ENCODE results near the gene KCNH2. TPM values are rescaled to one million over a fixed set of nuclear protein-coding genes. Genes with fewer than 3 reads are reported as not detected.

The KCNH2 gene
- total and polyA plus RNA-seq, 11 donors, result 58.1 to 185 (median 104) TPM

- no peaks in the 10 kb centered on the region for H3K9me3 ChIP-seq
- WGBS, 4 donors, result 34 to 41% (median 37%) methylated on average over 16 of the region's 16 CpGs
- TF ChIP-seq, protein P1, sequence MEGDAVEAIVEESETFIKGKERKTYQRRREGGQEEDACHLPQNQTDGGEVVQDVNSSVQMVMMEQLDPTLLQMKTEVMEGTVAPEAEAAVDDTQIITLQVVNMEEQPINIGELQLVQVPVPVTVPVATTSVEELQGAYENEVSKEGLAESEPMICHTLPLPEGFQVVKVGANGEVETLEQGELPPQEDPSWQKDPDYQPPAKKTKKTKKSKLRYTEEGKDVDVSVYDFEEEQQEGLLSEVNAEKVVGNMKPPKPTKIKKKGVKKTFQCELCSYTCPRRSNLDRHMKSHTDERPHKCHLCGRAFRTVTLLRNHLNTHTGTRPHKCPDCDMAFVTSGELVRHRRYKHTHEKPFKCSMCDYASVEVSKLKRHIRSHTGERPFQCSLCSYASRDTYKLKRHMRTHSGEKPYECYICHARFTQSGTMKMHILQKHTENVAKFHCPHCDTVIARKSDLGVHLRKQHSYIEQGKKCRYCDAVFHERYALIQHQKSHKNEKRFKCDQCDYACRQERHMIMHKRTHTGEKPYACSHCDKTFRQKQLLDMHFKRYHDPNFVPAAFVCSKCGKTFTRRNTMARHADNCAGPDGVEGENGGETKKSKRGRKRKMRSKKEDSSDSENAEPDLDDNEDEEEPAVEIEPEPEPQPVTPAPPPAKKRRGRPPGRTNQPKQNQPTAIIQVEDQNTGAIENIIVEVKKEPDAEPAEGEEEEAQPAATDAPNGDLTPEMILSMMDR (IDR thresholded peaks at IDR 0.05), result no peak
- no peak for TF ChIP-seq POLR2A (IDR thresholded peaks at IDR 0.05)
- peak in 4 of 5 donors; percentile 76 to 83 (median 80) for DNase-seq
- H3K36me3 ChIP-seq, result no peaks in the 10 kb centered on the region
- intact Hi-C loops (cut with DNase I), result loop anchor here in 1 of 10 donors (10.0 kb wide), 1 partner anchor 187 kb away; no protein-coding TSS in a partner anchor
- peak overlapping the region in 11 of 12 donors; percentile 57 to 94 (median 88) for H3K27ac ChIP-seq
- H3K4me1 ChIP-seq, result peaks cover 0 to 95% (median 51%) of the 10 kb centered on the region in 12 donors
- peak in 3 of 4 donors; percentile 32 to 51 (median 43) for ATAC-seq
- peaks cover 0 to 57% (median 20%) of the 10 kb centered on the region in 9 donors for H3K27me3 ChIP-seq
- no peak overlapping the region for H3K4me3 ChIP-seq
Measured at GRCh38 chr7:150971242-150972022, 6.7 kb downstream of the KCNH2 start.

DNA sequence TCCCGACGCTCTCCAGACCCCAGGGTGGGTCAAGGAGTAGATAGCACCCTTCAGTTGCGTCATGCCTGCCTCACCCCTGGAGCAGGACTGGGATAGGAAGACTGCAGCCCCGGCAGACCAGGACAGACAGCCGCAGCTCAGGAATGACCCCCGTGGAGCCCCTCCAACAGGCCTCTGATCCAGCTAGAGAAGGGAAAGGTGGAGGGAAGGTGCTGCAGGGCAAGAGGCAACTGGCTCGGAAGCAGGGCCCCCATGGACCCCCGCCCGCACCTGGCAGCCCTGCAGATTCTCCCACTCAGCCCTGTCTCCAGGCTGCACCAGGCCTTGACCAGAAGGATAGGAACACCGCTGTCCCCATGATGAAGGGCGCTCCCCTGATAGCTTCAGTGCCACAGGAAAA is 7.7 kb downstream of the KCNH2 start:
- 62 to 74% (median 67%) methylated on average over 11 of the region's 11 CpGs for WGBS, 4 donors
- Histone ChIP-seq H3K27ac (peak overlapping the region in 9 of 12 donors; percentile 58 to 94 (median 88)), H3K36me3 (no peaks in the 10 kb centered on the region), H3K4me1 (peaks cover 0 to 94% (median 46%) of the 10 kb centered on the region in 12 donors), H3K9me3 (no peaks in the 10 kb centered on the region), H3K4me3 (no peak overlapping the region), H3K27me3 (peaks cover 0 to 47% (median 13%) of the 10 kb centered on the region in 9 donors)
- ATAC-seq (no peak), DNase-seq (peak in 2 of 5 donors; percentile 16 to 39)
- TF ChIP-seq, protein P1 (IDR thresholded peaks at IDR 0.05), result no peak
- TF ChIP-seq POLR2A (IDR thresholded peaks at IDR 0.05), result no peak
- intact Hi-C loops (cut with DNase I), result loop anchor here in 1 of 10 donors (10.0 kb wide), 1 partner anchor 186 kb away; no protein-coding TSS in a partner anchor

GRCh38 chr7:150969475-150969874 is 8.6 kb downstream of the KCNH2 start:
- H3K27ac ChIP-seq, result peak overlapping the region in 9 of 12 donors; percentile 4 to 96 (median 86)
- no peaks in the 10 kb centered on the region for H3K36me3 ChIP-seq
- WGBS, 4 donors, result 59 to 78% (median 68%) methylated on average over 7 of the region's 7 CpGs
- no peaks in the 10 kb centered on the region for H3K9me3 ChIP-seq
- no peak overlapping the region for H3K4me3 ChIP-seq
- H3K4me1 ChIP-seq, result peaks cover 0 to 96% (median 50%) of the 10 kb centered on the region in 12 donors
- intact Hi-C loops (cut with DNase I), result no loop called here
- H3K27me3 ChIP-seq, result peaks cover 0 to 42% (median 6%) of the 10 kb centered on the region in 9 donors
- ATAC-seq (no peak), DNase-seq (peak in 2 of 5 donors; percentile 26 to 32)
- TF ChIP-seq, protein P1 (IDR thresholded peaks at IDR 0.05), result no peak
- TF ChIP-seq POLR2A (IDR thresholded peaks at IDR 0.05), result no peak

- peak overlapping the region in 9 of 12 donors; percentile 8 to 96 (median 78) for H3K27ac ChIP-seq
- intact Hi-C loops (cut with DNase I), result no loop called here
- no peak for ATAC-seq
Measured at GRCh38 chr7:150968734-150969372, 9.3 kb downstream of the KCNH2 start.

More at GRCh38 chr7:150968734-150969372, 9.3 kb downstream of the KCNH2 start:
- Histone ChIP-seq H3K4me3 (no peak overlapping the region), H3K36me3 (no peaks in the 10 kb centered on the region), H3K9me3 (no peaks in the 10 kb centered on the region), H3K27me3 (peaks cover 0 to 38% (median under 1%) of the 10 kb centered on the region in 9 donors), H3K4me1 (peaks cover 0 to 96% (median 51%) of the 10 kb centered on the region in 12 donors)
- TF ChIP-seq, protein P1 (IDR thresholded peaks at IDR 0.05), result no peak
- 42 to 51% (median 44%) methylated on average over 15 to 16 of the region's 16 CpGs for WGBS, 4 donors
- peak in 2 of 5 donors; percentile 43 to 60 for DNase-seq
